ENCODE measurements around the gene CTNNBL1. TPM values are rescaled to one million over a fixed set of nuclear protein-coding genes. Genes with fewer than 3 reads are reported as not detected.

The CTNNBL1 gene
- total RNA-seq, 1 experiment from 2014 or later = 49.1 TPM

DNA sequence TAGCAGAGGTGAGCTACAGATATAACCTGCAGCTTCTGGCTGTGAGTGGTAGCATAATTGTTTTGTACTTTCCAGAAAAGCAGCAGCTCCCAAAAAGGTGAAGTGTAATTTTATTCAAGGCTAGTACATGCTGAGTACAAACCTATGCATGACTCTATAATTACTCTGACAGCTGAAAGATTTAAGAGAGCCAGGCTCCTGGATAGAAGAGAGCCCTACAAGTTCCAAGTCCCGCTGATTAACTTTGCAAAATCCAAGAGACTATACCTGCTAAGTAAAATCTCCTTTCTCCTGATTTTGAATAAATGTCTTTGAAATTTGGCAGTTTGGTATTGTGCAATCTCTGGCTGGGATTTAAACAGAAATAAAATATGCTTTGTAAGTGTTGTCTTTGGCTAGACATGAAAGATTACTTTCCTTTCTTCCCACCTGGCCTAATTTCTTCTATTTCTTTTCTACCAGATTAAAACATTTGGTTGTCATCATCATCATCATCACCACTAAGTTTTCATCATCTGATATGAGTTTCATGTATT is 79.5 kb downstream of the CTNNBL1 start:
- Histone ChIP-seq H3K27ac (no peak overlapping the region), H3K36me3 (peaks cover 21% of the 10 kb centered on the region), H3K4me1 (replicated peaks) (no peaks in the 10 kb centered on the region), H3K27me3 (replicated peaks) (no peaks in the 10 kb centered on the region), H3K4me3 (no peak overlapping the region), H3K9me3 (replicated peaks) (no peaks in the 10 kb centered on the region)
- DNase-seq (ENCODE audit: low read depth in 1 of 2, low spot score in 2 of 2) = no peak

DNA sequence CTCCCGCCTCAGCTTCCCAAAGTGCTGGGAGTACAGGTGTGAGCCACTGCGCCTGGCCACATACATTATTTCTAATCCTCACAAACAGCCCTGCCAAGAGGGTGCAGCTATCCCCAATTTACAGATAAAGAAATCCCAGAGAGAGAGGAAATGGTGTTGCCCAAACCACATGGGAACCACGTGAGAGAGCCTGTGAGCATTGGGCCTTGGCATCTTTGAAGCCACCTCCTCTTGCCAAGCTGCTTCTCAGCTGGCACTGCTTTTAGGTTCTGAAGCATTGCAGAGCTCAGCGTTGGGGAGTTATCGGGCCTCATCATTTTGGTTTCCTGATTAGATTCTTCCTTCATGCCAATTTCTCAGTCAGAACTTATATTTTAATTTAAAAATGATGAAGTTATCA is 80.3 kb downstream of the CTNNBL1 start:
- Histone ChIP-seq H3K4me1 (replicated peaks) (no peaks in the 10 kb centered on the region), H3K36me3 (peaks cover 21% of the 10 kb centered on the region), H3K27me3 (replicated peaks) (no peaks in the 10 kb centered on the region), H3K27ac (no peak overlapping the region), H3K9me3 (replicated peaks) (no peaks in the 10 kb centered on the region), H3K4me3 (no peak overlapping the region)
- no peak for DNase-seq (ENCODE audit: low read depth in 1 of 2, low spot score in 2 of 2)

DNA sequence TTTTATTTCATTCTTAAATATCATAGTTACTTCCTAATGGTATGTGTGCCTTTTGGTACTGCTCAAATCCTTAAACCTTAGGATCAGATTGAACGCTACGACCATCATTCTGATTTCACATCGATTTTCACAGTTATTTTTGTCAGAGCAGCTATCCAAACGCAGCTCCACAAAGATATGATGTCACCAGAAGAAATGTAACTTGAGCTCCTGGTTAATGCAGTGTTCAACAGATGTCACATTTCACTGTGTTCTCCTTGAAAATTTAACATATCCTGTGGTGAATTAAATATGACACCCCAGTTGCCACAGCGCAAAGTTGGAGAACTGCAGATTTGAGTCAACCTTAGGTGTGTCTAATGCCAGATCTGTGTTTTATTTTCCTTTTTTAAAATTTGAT is 81.4 kb downstream of the CTNNBL1 start:
- Histone ChIP-seq H3K9me3 (replicated peaks) (no peaks in the 10 kb centered on the region), H3K4me3 (no peak overlapping the region), H3K27me3 (replicated peaks) (no peaks in the 10 kb centered on the region), H3K36me3 (peaks cover 22% of the 10 kb centered on the region), H3K27ac (no peak overlapping the region), H3K4me1 (replicated peaks) (no peaks in the 10 kb centered on the region)
- DNase-seq (ENCODE audit: low read depth in 1 of 2, low spot score in 2 of 2) = no peak

DNA sequence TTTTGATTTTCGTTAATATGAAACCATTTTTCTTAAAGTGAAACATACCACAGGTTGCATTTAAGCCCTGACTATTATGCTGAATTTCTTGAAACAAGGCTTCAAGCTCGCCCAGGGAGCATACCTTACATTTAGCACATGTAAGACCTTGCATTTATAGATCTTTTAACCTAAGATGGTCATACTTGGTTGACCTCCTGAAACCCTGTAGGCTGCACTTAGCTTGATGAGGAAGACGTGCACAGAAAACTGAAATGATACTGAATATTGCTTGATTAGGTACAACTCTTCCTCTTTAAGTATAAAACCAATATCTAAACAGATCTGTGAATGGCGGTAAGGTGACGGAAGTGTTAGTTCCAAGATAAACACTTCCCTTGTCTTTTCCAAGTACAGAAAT is 82.2 kb downstream of the CTNNBL1 start:
- no peak for DNase-seq (ENCODE audit: low read depth in 1 of 2, low spot score in 2 of 2)
- Histone ChIP-seq H3K36me3 (peaks cover 25% of the 10 kb centered on the region), H3K4me1 (replicated peaks) (no peaks in the 10 kb centered on the region), H3K9me3 (replicated peaks) (no peaks in the 10 kb centered on the region), H3K27me3 (replicated peaks) (no peaks in the 10 kb centered on the region), H3K27ac (no peak overlapping the region), H3K4me3 (no peak overlapping the region)

DNA sequence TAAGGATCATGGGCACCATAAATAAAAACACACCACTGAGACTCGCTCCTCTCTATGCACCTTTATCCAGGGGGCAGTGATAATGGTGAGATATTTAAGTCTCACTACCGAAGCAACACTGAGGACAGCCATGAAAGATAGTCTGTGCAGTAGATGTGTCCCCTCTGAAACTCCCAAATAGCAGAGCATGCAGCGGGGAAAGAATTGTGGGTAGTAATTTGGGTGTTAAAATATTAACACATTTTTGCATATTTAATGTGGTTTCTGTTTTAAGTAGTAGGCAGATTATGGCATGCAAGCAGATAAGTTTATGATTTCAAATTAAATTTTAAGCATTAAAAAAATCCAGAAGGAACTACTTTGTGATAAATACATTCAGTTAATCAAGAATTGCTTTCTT is 82.7 kb downstream of the CTNNBL1 start:
- H3K9me3 ChIP-seq (replicated peaks) = no peaks in the 10 kb centered on the region
- no peaks in the 10 kb centered on the region for H3K4me1 ChIP-seq (replicated peaks)
- peaks cover 25% of the 10 kb centered on the region for H3K36me3 ChIP-seq
- no peak overlapping the region for H3K4me3 ChIP-seq
- no peak overlapping the region for H3K27ac ChIP-seq
- DNase-seq (ENCODE audit: low read depth in 1 of 2, low spot score in 2 of 2) = no peak
- H3K27me3 ChIP-seq (replicated peaks) = no peaks in the 10 kb centered on the region

DNA sequence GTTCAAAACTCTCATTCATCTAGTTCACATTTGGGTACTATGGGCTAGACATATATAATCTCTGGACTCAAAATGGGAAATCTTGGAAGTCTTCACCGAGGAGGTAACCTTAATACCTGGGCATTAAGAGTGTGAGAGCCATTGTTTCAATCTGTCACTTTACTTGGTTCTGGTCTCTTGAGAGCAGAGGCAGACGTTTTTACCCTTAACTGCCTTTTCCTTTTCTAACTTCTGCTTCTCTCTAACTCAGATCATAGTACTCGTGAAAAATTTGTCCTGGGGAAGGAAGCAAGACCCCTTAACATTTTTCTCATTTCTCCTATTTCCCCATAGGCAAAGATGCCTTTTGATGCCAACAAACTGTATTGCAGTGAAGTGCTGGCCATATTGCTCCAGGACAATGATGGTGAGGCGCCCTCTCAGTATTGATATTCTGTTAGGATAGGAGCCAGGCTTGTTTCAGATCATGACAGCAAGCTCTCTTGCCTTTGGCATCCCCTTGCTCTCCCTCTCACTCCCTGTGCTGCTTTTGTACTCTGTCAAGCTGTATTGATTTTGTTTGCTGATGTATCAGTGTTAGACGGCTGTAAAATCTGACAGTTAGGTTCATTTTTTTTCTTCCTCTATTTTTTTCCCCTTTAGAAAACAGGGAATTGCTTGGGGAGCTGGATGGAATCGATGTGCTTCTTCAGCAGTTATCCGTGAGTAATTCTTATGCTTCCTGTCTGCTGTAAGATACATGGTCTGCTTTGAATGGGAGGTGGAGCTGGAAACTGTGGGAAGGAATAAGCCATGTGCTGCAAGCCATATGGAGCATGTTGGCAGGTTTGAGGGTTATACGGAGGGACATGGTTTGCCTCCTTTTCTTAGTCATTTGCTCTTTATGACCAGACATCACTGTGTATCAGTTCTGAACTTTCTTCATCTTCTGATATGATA is 83.5 kb downstream of the CTNNBL1 start:
- peaks cover 24% of the 10 kb centered on the region for H3K36me3 ChIP-seq
- H3K4me1 ChIP-seq (replicated peaks) = no peaks in the 10 kb centered on the region
- no peak overlapping the region for H3K27ac ChIP-seq
- no peak overlapping the region for H3K4me3 ChIP-seq
- no peak for DNase-seq (ENCODE audit: low read depth in 1 of 2, low spot score in 2 of 2)
- H3K27me3 ChIP-seq (replicated peaks) = no peaks in the 10 kb centered on the region
- no peaks in the 10 kb centered on the region for H3K9me3 ChIP-seq (replicated peaks)

DNA sequence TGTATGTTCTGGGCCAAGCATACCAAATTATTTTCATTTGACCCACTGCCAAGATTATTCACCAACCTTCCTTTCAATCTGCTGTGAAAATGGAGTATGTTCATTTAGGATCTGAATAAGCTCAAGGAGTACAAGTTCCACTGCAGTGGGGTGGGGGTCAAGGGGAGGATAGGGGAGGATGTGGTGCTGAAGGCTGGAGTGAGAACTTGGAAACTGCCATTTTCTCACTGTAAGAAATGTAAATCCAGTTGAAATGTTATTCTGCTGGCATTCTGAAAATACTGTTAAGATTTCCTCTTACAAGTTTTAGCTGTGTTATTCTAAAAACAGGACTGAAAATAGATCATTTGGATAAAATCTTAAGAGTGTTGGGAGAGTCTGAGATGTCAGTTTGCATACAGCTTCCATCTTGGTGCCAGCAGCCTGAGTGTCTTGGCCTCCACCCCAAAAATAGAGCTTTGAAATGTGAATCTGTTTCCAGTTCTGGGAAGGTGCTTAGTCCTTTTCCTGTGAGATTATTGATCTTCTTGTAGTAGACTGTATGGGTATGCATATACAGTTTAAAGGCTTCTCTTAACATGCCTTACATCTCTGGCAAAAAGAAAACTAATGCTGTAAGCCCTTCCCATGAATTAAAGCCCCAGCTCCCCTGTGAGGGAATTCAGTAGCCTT is 84.3 kb downstream of the CTNNBL1 start:
- H3K4me3 ChIP-seq = no peak overlapping the region
- H3K27ac ChIP-seq = no peak overlapping the region
- no peaks in the 10 kb centered on the region for H3K4me1 ChIP-seq (replicated peaks)
- peaks cover 22% of the 10 kb centered on the region for H3K36me3 ChIP-seq
- H3K9me3 ChIP-seq (replicated peaks) = no peaks in the 10 kb centered on the region
- H3K27me3 ChIP-seq (replicated peaks) = no peaks in the 10 kb centered on the region
- no peak for DNase-seq (ENCODE audit: low read depth in 1 of 2, low spot score in 2 of 2)

DNA sequence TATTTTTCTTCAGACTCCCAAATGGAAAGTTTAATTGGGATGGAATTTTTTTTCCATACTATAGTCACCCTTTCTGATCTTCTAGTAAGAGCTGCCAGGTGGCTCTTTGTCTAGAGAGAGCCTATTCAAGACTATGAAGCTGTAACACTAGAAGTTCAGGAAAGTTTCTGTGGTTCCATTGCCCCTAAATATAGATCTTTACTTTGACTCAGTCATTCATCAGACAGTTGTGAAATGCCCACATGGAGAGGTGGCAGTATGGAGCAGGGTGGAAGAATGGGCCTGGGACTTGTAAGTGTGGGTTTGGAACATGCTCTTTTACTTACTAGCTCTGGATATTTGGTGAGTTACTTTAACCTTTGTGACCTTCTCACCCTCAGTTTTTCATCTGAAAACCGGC is 87.8 kb downstream of the CTNNBL1 start:
- Histone ChIP-seq H3K27me3 (replicated peaks) (no peaks in the 10 kb centered on the region), H3K36me3 (peaks cover 11% of the 10 kb centered on the region; the same call in 1 of the 2 replicates), H3K9me3 (replicated peaks) (no peaks in the 10 kb centered on the region), H3K27ac (no peak overlapping the region), H3K4me1 (replicated peaks) (no peaks in the 10 kb centered on the region), H3K4me3 (no peak overlapping the region)
- DNase-seq (ENCODE audit: low read depth in 1 of 2, low spot score in 2 of 2) = no peak

DNA sequence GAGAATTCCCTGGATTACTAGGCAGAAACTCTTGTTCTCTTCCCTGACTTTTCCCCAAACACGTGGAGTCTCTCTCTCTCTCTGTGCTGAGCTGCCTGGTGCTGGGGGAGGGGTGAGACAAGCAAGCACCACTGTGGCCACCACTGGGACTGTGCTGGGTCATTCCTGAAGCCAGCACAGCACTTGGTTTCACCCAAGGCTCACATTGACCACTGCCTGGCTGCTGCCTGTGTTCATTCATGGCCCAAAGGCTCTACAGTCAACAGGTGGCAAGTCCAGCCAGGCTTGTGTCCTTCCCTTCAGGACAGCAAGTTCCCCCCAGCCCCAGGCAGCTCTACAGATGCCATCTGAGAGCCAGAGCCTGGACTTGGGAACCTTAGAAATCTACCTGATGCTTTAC is 92.2 kb downstream of the CTNNBL1 start:
- Histone ChIP-seq H3K9me3 (replicated peaks) (no peaks in the 10 kb centered on the region), H3K27ac (no peak overlapping the region), H3K36me3 (peaks cover 21% of the 10 kb centered on the region), H3K4me3 (no peak overlapping the region), H3K27me3 (replicated peaks) (no peaks in the 10 kb centered on the region), H3K4me1 (replicated peaks) (peaks cover 7% of the 10 kb centered on the region; the same call in 1 of the 2 replicates)
- no peak for DNase-seq (ENCODE audit: low read depth in 1 of 2, low spot score in 2 of 2)

DNA sequence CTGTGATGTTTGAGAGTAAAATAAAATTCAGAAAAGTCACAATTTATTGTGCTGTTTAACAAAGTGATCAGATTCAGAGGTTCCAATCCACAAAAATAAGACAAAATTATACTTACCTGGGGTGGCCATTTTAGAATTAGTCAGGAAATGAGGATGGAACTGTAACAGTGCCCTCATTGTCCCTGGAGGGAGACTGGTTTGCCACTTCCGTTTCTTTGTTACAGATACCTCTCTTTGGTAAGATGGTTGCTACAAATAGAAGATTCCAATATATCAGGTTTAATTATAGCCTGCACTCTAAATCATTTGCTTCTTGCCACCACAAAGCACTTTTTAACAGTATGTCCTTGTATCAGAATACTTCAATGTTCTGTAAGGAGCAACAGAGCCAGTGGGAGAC is 95.6 kb downstream of the CTNNBL1 start:
- Histone ChIP-seq H3K9me3 (replicated peaks) (no peaks in the 10 kb centered on the region), H3K36me3 (peaks cover 20% of the 10 kb centered on the region), H3K27me3 (replicated peaks) (no peaks in the 10 kb centered on the region), H3K27ac (no peak overlapping the region), H3K4me1 (replicated peaks) (peaks cover 7% of the 10 kb centered on the region; the same call in 1 of the 2 replicates), H3K4me3 (no peak overlapping the region)
- no peak for DNase-seq (ENCODE audit: low read depth in 1 of 2, low spot score in 2 of 2)

DNA sequence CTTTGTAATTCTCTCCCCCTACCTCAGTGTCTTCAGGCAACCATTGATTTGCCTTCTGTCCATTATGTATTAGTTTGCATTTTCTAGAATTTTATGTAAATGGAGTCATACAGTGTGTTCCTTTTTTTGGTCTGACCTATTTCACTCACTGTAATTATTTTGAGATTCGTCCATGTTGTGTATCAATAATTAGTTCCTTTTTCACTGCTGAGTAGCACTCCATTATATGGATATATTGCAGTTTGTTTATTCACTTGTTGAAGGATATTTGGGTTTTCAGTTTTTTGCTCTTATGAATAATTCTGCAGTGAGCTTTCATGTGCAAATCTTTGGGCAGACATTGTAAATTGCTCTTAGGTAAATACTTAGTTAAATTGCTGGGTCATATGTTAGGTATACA is 97.1 kb downstream of the CTNNBL1 start:
- H3K4me3 ChIP-seq = no peak overlapping the region
- no peak for DNase-seq (ENCODE audit: low read depth in 1 of 2, low spot score in 2 of 2)
- peaks cover 7% of the 10 kb centered on the region; the same call in 1 of the 2 replicates for H3K4me1 ChIP-seq (replicated peaks)
- H3K27me3 ChIP-seq (replicated peaks) = no peaks in the 10 kb centered on the region
- H3K36me3 ChIP-seq = peaks cover 20% of the 10 kb centered on the region
- no peak overlapping the region for H3K27ac ChIP-seq
- H3K9me3 ChIP-seq (replicated peaks) = no peaks in the 10 kb centered on the region

DNA sequence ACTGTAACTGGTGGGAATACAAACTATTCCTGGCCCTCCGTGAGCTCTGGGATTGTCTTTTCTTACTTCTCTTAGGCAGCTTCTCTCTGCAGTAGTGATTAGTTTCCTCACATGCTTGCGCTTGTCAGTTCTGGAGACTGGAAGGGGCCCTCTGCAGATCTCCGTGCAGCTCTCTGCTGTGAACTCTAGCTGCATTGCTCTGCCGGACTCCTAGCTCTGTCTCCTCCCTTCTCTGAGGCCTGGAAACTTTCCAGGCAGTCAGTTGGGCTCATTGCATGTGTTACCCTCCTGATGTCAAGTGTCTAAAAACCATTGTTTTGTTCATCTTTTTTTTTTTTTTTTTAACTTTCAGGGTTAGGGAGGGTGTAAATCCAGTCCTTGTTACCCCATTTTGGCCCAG is 102.3 kb downstream of the CTNNBL1 start:
- Histone ChIP-seq H3K27me3 (replicated peaks) (no peaks in the 10 kb centered on the region), H3K4me1 (replicated peaks) (no peaks in the 10 kb centered on the region), H3K4me3 (no peak overlapping the region), H3K36me3 (peaks cover under 1% of the 10 kb centered on the region; the same call in 1 of the 2 replicates), H3K9me3 (replicated peaks) (no peaks in the 10 kb centered on the region), H3K27ac (no peak overlapping the region)
- DNase-seq (ENCODE audit: low read depth in 1 of 2, low spot score in 2 of 2) = no peak

DNA sequence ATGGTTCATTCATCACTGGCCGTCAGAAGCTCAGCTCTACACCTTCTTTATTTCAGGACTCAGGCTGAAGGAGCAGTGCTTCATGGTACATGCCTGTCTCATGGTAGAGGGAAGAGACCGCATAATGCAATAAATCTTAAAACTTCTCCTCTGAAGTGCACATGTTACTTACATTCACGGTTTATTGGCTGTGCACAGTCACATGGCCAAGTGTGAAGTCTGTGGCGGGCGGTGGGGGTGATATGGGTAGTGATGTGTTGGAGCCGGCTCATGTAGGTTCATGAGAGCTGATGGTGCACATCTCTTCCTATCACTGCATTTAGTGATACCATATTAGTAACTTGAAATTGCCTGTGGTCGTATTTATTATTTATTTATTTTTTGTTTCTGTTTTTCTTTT is 102.9 kb downstream of the CTNNBL1 start:
- no peaks in the 10 kb centered on the region for H3K9me3 ChIP-seq (replicated peaks)
- no peaks in the 10 kb centered on the region; the same call in 1 of the 2 replicates for H3K36me3 ChIP-seq
- H3K4me1 ChIP-seq (replicated peaks) = no peaks in the 10 kb centered on the region
- no peak for DNase-seq (ENCODE audit: low read depth in 1 of 2, low spot score in 2 of 2)
- no peak overlapping the region for H3K27ac ChIP-seq
- H3K4me3 ChIP-seq = no peak overlapping the region
- H3K27me3 ChIP-seq (replicated peaks) = no peaks in the 10 kb centered on the region

DNA sequence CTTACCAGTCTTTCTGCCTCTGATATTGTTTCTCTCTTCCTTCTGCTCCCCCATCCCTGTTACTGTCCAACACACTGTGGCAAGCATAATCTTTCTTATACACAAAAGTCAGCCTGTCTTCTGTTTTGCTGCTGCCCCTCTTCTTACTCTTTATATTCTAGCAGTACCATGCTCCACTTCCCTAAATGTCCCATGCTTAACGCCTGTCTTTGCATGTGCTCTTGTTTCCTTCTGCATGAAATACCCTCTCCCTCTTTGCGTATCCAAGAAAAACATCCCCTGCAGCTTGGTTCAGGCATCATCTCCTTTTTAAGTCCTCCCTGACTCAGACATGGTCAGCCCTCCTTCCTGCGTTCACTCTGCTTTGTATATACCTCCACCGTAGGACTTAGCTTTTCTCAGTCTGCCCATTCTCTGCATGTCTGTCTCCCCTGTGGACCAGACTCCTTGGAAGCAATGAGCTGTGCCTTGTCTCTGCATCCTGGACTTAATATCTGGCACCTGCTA is 103.9 kb downstream of the CTNNBL1 start:
- no peaks in the 10 kb centered on the region for H3K9me3 ChIP-seq (replicated peaks)
- H3K4me3 ChIP-seq = no peak overlapping the region
- no peaks in the 10 kb centered on the region; the same call in 1 of the 2 replicates for H3K36me3 ChIP-seq
- H3K27ac ChIP-seq = no peak overlapping the region
- DNase-seq (ENCODE audit: low read depth in 1 of 2, low spot score in 2 of 2) = no peak
- H3K27me3 ChIP-seq (replicated peaks) = no peaks in the 10 kb centered on the region
- no peaks in the 10 kb centered on the region for H3K4me1 ChIP-seq (replicated peaks)

Data from SJSA1 (cell line).